Measurements from ENCODE around the gene C1orf210. TPM values are rescaled to one million over a fixed set of nuclear protein-coding genes. Genes with fewer than 3 reads are reported as not detected.

Gene C1orf210
- total and polyA plus RNA-seq, 11 donors = not detected

GRCh38 chr1:43329995-43330751 is 44.8 kb upstream of the C1orf210 start:
- H3K4me1 ChIP-seq = peaks cover 0 to 20% (median 11%) of the 10 kb centered on the region in 12 donors
- H3K36me3 ChIP-seq = no peaks in the 10 kb centered on the region
- DNase-seq (peak; percentile 73 to 85 (median 76)), ATAC-seq (peak; percentile 62 to 97 (median 96))
- peak overlapping the region in 11 of 12 donors; percentile 36 to 68 (median 58) for H3K27ac ChIP-seq
- TF ChIP-seq POLR2A (IDR thresholded peaks at IDR 0.05) (peak in 1 of 2 donors; percentile 35), CTCF (IDR thresholded peaks at IDR 0.05) (no peak)
- 37 to 71% (median 51%) methylated on average over 5 to 6 of the region's 6 CpGs for WGBS, 4 donors
- intact Hi-C loops (cut with DNase I) = no loop called here
- H3K27me3 ChIP-seq = no peaks in the 10 kb centered on the region
- H3K9me3 ChIP-seq = peaks cover 0 to 27% (median 13%) of the 10 kb centered on the region in 12 donors
- no peak overlapping the region for H3K4me3 ChIP-seq

- H3K27me3 ChIP-seq = no peaks in the 10 kb centered on the region
- DNase-seq = no peak
- ATAC-seq = no peak
- peaks cover 0 to 36% (median 14%) of the 10 kb centered on the region in 12 donors for H3K9me3 ChIP-seq
- 94 to 98% (median 96%) methylated on average over 1 of the region's 1 CpG for WGBS, 4 donors
- no peak overlapping the region for H3K27ac ChIP-seq
- H3K36me3 ChIP-seq = peaks cover 0 to 14% (median 0%) of the 10 kb centered on the region in 9 donors
- H3K4me1 ChIP-seq = peaks cover 0 to 20% (median 11%) of the 10 kb centered on the region in 12 donors
- TF ChIP-seq POLR2A (IDR thresholded peaks at IDR 0.05) (no peak), CTCF (IDR thresholded peaks at IDR 0.05) (no peak)
- intact Hi-C loops (cut with DNase I) = no loop called here
- H3K4me3 ChIP-seq = no peak overlapping the region
Measured at GRCh38 chr1:43327549-43328292, 42.3 kb upstream of the C1orf210 start.

- no peak for ATAC-seq
Measured at GRCh38 chr1:43325381-43325780, 40.0 kb upstream of the C1orf210 start.

More at GRCh38 chr1:43325381-43325780, 40.0 kb upstream of the C1orf210 start:
- H3K4me3 ChIP-seq = no peak overlapping the region
- H3K4me1 ChIP-seq = peaks cover 0 to 16% (median 9%) of the 10 kb centered on the region in 12 donors
- TF ChIP-seq CTCF (IDR thresholded peaks at IDR 0.05) (no peak), POLR2A (IDR thresholded peaks at IDR 0.05) (no peak)
- H3K27me3 ChIP-seq = no peaks in the 10 kb centered on the region
- H3K36me3 ChIP-seq = peaks cover 0 to 35% (median 0%) of the 10 kb centered on the region in 9 donors
- H3K27ac ChIP-seq = no peak overlapping the region
- intact Hi-C loops (cut with DNase I) = no loop called here
- DNase-seq = no peak
- peaks cover 0 to 36% (median 14%) of the 10 kb centered on the region in 12 donors for H3K9me3 ChIP-seq
